ENCODE data around the gene TACC2. TPM values are rescaled to one million over a fixed set of nuclear protein-coding genes. Genes with fewer than 3 reads are reported as not detected.

The TACC2 gene
- total and polyA plus RNA-seq, 2 experiments from 2014 or later = 30.8 to 35.9 TPM

DNA sequence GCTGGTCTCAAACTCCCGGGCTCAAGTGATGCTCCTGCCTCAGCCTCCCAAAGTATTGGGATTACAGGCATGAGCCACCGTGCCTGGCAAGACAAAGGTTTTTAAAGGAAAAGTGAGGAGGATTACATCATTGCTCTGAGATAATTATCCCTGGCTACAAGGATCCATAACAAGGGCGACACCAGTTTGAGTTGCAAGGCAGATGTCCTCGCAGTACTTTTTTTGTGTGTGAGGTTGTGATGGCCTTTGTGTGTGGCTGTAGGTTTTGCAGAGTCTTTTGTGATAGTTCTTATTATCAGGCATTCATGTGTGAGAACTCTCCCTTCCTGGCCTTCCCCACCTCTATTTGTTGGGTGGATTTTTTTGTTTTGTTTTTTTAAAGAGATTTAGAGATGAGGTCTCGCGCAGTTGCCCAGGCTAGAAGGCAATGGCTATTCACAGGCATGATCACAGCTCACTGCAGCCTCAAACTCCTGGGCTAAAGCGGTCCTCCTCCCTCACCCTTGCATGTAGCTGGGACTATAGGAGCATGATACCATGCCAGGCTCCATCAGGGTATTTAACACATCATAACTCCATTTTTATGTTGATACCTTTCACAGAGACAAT is 292.2 kb downstream of the TACC2 start:
- H3K9me3 Mint-ChIP-seq = no peaks in the 10 kb centered on the region

More for the DNA sequence above, 292.2 kb downstream of the TACC2 start:
- no peaks in the 10 kb centered on the region for H4K20me1 ChIP-seq (replicated peaks; ENCODE audit: insufficient read depth)
- TF ChIP-seq, protein P1, sequence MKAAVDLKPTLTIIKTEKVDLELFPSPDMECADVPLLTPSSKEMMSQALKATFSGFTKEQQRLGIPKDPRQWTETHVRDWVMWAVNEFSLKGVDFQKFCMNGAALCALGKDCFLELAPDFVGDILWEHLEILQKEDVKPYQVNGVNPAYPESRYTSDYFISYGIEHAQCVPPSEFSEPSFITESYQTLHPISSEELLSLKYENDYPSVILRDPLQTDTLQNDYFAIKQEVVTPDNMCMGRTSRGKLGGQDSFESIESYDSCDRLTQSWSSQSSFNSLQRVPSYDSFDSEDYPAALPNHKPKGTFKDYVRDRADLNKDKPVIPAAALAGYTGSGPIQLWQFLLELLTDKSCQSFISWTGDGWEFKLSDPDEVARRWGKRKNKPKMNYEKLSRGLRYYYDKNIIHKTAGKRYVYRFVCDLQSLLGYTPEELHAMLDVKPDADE (IDR thresholded peaks at IDR 0.05) = no peak
- TF ChIP-seq ZNF331 (CRISPR knock-in tag; IDR thresholded peaks at IDR 0.05; ENCODE audit: low read depth) (no peak), POLR2AphosphoS5 (IDR thresholded peaks at IDR 0.05; ENCODE audit: low read depth) (no peak), EZH2 (IDR thresholded peaks at IDR 0.05; ENCODE audit: low read depth, unreplicated experiment) (no peak), EZH2phosphoT487 (IDR thresholded peaks at IDR 0.05; ENCODE audit: unreplicated experiment) (no peak), REST (IDR thresholded peaks at IDR 0.05; ENCODE audit: unreplicated experiment) (no peak), ZNF114 (CRISPR knock-in tag; IDR thresholded peaks at IDR 0.05) (no peak), JUNB (IDR thresholded peaks at IDR 0.05; ENCODE audit: unreplicated experiment) (no peak), NANOG (IDR thresholded peaks at IDR 0.05; ENCODE audit: borderline replicate concordance) (no peak)
- TF ChIP-seq, protein P2, sequence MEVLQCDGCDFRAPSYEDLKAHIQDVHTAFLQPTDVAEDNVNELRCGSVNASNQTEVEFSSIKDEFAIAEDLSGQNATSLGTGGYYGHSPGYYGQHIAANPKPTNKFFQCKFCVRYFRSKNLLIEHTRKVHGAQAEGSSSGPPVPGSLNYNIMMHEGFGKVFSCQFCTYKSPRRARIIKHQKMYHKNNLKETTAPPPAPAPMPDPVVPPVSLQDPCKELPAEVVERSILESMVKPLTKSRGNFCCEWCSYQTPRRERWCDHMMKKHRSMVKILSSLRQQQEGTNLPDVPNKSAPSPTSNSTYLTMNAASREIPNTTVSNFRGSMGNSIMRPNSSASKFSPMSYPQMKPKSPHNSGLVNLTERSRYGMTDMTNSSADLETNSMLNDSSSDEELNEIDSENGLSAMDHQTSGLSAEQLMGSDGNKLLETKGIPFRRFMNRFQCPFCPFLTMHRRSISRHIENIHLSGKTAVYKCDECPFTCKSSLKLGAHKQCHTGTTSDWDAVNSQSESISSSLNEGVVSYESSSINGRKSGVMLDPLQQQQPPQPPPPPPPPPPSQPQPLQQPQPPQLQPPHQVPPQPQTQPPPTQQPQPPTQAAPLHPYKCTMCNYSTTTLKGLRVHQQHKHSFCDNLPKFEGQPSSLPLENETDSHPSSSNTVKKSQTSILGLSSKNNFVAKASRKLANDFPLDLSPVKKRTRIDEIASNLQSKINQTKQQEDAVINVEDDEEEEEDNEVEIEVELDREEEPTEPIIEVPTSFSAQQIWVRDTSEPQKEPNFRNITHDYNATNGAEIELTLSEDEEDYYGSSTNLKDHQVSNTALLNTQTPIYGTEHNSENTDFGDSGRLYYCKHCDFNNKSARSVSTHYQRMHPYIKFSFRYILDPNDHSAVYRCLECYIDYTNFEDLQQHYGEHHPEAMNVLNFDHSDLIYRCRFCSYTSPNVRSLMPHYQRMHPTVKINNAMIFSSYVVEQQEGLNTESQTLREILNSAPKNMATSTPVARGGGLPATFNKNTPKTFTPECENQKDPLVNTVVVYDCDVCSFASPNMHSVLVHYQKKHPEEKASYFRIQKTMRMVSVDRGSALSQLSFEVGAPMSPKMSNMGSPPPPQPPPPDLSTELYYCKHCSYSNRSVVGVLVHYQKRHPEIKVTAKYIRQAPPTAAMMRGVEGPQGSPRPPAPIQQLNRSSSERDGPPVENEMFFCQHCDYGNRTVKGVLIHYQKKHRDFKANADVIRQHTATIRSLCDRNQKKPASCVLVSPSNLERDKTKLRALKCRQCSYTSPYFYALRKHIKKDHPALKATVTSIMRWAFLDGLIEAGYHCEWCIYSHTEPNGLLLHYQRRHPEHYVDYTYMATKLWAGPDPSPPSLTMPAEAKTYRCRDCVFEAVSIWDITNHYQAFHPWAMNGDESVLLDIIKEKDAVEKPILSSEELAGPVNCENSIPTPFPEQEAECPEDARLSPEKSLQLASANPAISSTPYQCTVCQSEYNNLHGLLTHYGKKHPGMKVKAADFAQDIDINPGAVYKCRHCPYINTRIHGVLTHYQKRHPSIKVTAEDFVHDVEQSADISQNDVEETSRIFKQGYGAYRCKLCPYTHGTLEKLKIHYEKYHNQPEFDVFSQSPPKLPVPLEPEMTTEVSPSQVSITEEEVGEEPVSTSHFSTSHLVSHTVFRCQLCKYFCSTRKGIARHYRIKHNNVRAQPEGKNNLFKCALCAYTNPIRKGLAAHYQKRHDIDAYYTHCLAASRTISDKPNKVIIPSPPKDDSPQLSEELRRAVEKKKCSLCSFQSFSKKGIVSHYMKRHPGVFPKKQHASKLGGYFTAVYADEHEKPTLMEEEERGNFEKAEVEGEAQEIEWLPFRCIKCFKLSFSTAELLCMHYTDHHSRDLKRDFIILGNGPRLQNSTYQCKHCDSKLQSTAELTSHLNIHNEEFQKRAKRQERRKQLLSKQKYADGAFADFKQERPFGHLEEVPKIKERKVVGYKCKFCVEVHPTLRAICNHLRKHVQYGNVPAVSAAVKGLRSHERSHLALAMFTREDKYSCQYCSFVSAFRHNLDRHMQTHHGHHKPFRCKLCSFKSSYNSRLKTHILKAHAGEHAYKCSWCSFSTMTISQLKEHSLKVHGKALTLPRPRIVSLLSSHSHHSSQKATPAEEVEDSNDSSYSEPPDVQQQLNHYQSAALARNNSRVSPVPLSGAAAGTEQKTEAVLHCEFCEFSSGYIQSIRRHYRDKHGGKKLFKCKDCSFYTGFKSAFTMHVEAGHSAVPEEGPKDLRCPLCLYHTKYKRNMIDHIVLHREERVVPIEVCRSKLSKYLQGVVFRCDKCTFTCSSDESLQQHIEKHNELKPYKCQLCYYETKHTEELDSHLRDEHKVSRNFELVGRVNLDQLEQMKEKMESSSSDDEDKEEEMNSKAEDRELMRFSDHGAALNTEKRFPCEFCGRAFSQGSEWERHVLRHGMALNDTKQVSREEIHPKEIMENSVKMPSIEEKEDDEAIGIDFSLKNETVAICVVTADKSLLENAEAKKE (CRISPR knock-in tag; IDR thresholded peaks at IDR 0.05) = no peak
- TF ChIP-seq, protein P3, sequence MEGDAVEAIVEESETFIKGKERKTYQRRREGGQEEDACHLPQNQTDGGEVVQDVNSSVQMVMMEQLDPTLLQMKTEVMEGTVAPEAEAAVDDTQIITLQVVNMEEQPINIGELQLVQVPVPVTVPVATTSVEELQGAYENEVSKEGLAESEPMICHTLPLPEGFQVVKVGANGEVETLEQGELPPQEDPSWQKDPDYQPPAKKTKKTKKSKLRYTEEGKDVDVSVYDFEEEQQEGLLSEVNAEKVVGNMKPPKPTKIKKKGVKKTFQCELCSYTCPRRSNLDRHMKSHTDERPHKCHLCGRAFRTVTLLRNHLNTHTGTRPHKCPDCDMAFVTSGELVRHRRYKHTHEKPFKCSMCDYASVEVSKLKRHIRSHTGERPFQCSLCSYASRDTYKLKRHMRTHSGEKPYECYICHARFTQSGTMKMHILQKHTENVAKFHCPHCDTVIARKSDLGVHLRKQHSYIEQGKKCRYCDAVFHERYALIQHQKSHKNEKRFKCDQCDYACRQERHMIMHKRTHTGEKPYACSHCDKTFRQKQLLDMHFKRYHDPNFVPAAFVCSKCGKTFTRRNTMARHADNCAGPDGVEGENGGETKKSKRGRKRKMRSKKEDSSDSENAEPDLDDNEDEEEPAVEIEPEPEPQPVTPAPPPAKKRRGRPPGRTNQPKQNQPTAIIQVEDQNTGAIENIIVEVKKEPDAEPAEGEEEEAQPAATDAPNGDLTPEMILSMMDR (conservative IDR thresholded peaks at IDR 0.05; ENCODE audit: low read depth in 2 of 2) = no peak
- no peaks in the 10 kb centered on the region for H3K4me1 ChIP-seq (ENCODE audit: insufficient read depth)
- H3K27me3 ChIP-seq (ENCODE audit: insufficient read depth) = no peaks in the 10 kb centered on the region
- ATAC-seq = no peak
- no peak overlapping the region for H2AFZ ChIP-seq
- Mint-ChIP-seq H3K27me3 (ENCODE audit: insufficient read depth, low read depth, poor library complexity) (peaks cover 4% of the 10 kb centered on the region), H3K4me1 (peaks cover 11% of the 10 kb centered on the region), H3K27ac (no peak overlapping the region), H3K36me3 (ENCODE audit: low read depth) (no peaks in the 10 kb centered on the region), H3K4me3 (no peak overlapping the region)
- no peaks in the 10 kb centered on the region for H3K9me2 ChIP-seq (ENCODE audit: insufficient read depth)
- H3K27ac ChIP-seq (ENCODE audit: low read depth) = no peak overlapping the region
- H3K4me2 ChIP-seq = no peak overlapping the region
- H3K36me3 ChIP-seq (ENCODE audit: insufficient read depth) = no peaks in the 10 kb centered on the region
- DNase-seq (ENCODE audit: low spot score) = no peak
- H3K79me2 ChIP-seq (replicated peaks; ENCODE audit: insufficient read depth) = no peaks in the 10 kb centered on the region
- no peaks in the 10 kb centered on the region for H3F3A ChIP-seq (replicated peaks; ENCODE audit: low read depth)
- no peak overlapping the region for H3K4me3 ChIP-seq
